Osteocyte (in vitro differentiated cells): ENCODE measurements around the gene TMEM233. TPM values are rescaled to one million over a fixed set of nuclear protein-coding genes. Genes with fewer than 3 reads are reported as not detected.

Source experiments
- DNase-seq: peaks from one replicate; pipeline ENCODE4 v3.0.0; 2021; ENCODE audit warnings: mixed read lengths; ENCODE audit not compliant: unreplicated experiment; ENCODE audit errors: extremely low spot score
- H3K27ac Mint-ChIP-seq: one replicate; pipeline ENCODE4 v1.8.0; 2021; ENCODE audit warnings: mild to moderate bottlenecking, mixed read lengths; ENCODE audit not compliant: unreplicated experiment
- H3K27me3 Mint-ChIP-seq: one replicate; pipeline ENCODE4 v1.8.0; 2021; ENCODE audit warnings: mixed read lengths; ENCODE audit not compliant: unreplicated experiment
- H3K36me3 Mint-ChIP-seq: one replicate; pipeline ENCODE4 v1.8.0; 2021; ENCODE audit warnings: mixed read lengths; ENCODE audit not compliant: unreplicated experiment
- H3K4me1 Mint-ChIP-seq: one replicate; pipeline ENCODE4 v1.8.0; 2021; ENCODE audit warnings: mixed read lengths; ENCODE audit not compliant: unreplicated experiment
- H3K4me3 Mint-ChIP-seq: one replicate; pipeline ENCODE4 v1.8.0; 2021; ENCODE audit warnings: mild to moderate bottlenecking, moderate library complexity, mixed read lengths; ENCODE audit not compliant: unreplicated experiment
- H3K9me3 Mint-ChIP-seq: one replicate; pipeline ENCODE4 v1.8.0; 2021; ENCODE audit warnings: mixed read lengths; ENCODE audit not compliant: unreplicated experiment
- CTCF ChIP-seq: fragments of 200-600 bp; sonication (generic); IDR thresholded peaks from 2 replicates; pipeline ENCODE4 v1.5.0; 2021; ENCODE audit warnings: antibody characterized with exemption, mild to moderate bottlenecking, moderate library complexity
- total RNA-seq: library from RNA; stranded (reverse); gene quantifications from 2 replicates; pipeline ENCODE4 v1.2.1, GENCODE V29; 2021

The TMEM233 gene
- total RNA-seq, 1 donor from 2014 or later: not detected

GRCh38 chr12:119666226-119666795 is 72.7 kb downstream of the TMEM233 start:
- no peak overlapping the region for H3K4me3 Mint-ChIP-seq
- no peak for DNase-seq
- no peak for TF ChIP-seq CTCF
- peaks cover 16% of the 10 kb centered on the region for H3K27me3 Mint-ChIP-seq
- no peaks in the 10 kb centered on the region for H3K9me3 Mint-ChIP-seq
- peaks cover 27% of the 10 kb centered on the region for H3K4me1 Mint-ChIP-seq
- no peak overlapping the region for H3K27ac Mint-ChIP-seq
- peaks cover 3% of the 10 kb centered on the region for H3K36me3 Mint-ChIP-seq

- peaks cover 27% of the 10 kb centered on the region for H3K4me1 Mint-ChIP-seq
- DNase-seq: no peak
- no peaks in the 10 kb centered on the region for H3K9me3 Mint-ChIP-seq
- H3K4me3 Mint-ChIP-seq: peak overlapping the region; percentile 88
- peaks cover 6% of the 10 kb centered on the region for H3K36me3 Mint-ChIP-seq
- no peak overlapping the region for H3K27ac Mint-ChIP-seq
- H3K27me3 Mint-ChIP-seq: peaks cover 12% of the 10 kb centered on the region
- no peak for TF ChIP-seq CTCF
These were observed 73.5 kb downstream of the TMEM233 start for GRCh38 chr12:119666900-119667576.

GRCh38 chr12:119667577-119668323 is 74.2 kb downstream of the TMEM233 start, which contains the start of gene PRKAB1:
Gene PRKAB1 (plus strand): TSS chr12:119668133. CDS start chr12:119668245, 112 bp downstream.
- TF ChIP-seq CTCF: peak; percentile 99
- Mint-ChIP-seq H3K4me3 (peak within 1 kb of the TSS; percentile 88), H3K27ac (peak within 1 kb of the TSS; percentile 85), H3K36me3 (peaks cover 13% of the 10 kb centered on the region), H3K27me3 (peaks cover 5% of the 10 kb centered on the region), H3K4me1 (peaks cover 27% of the 10 kb centered on the region), H3K9me3 (no peaks in the 10 kb centered on the region)
- DNase-seq: peak; percentile 99

GRCh38 chr12:119668324-119668841 is 74.8 kb downstream of the TMEM233 start:
- Mint-ChIP-seq H3K4me1 (peaks cover 27% of the 10 kb centered on the region), H3K27me3 (peaks cover 4% of the 10 kb centered on the region), H3K4me3 (peak overlapping the region; percentile 88), H3K9me3 (no peaks in the 10 kb centered on the region), H3K27ac (peak overlapping the region; percentile 85), H3K36me3 (peaks cover 20% of the 10 kb centered on the region)
- TF ChIP-seq CTCF: no peak
- DNase-seq: no peak
